HEK293 (cell line): Measurements from ENCODE around the gene ELAVL1.

Source experiments
- CTCF ChIA-PET: fragments of 350-600 bp; formaldehyde crosslinking; extraction: SDS; loops from one replicate; lab custom pipeline; 2021; ENCODE audit warnings: antibody characterized with exemption; lab: Yijun Ruan, JAX
- POLR2A ChIA-PET: fragments of 300-600 bp; formaldehyde crosslinking; extraction: SDS; loops from one replicate; lab custom pipeline; 2020; ENCODE audit warnings: antibody characterized with exemption, inconsistent platforms; lab: Yijun Ruan, JAX
- H3K27ac ChIP-seq: fragments of 200-500 bp; sonication (Bioruptor generic); 2 replicates; pipeline ENCODE4 v1.5.1; 2014; ENCODE audit warnings: low read depth, low read length, control low read depth, inconsistent platforms; ENCODE audit errors: extremely low read depth
- H3K36me3 ChIP-seq, 2 experiments: fragments of 200-500 bp in 1 of 2; sonication (Bioruptor generic) in 1 of 2; 1 replicate in 1 of 2; 2 replicates in 1 of 2; pipeline ENCODE4 v1.5.1; 2014 to 2017; ENCODE audit warnings: inconsistent platforms in 2 of 2, low read length in 2 of 2; ENCODE audit not compliant: control insufficient read depth in 2 of 2, insufficient read depth in 1 of 2
- H3K4me1 ChIP-seq: fragments of 200-500 bp; sonication (Bioruptor generic); 2 replicates; pipeline ENCODE4 v1.5.1; 2014; ENCODE audit warnings: mild to moderate bottlenecking, low read length, inconsistent platforms; ENCODE audit not compliant: control insufficient read depth, insufficient read depth
- H3K4me3 ChIP-seq: 2 replicates; pipeline ENCODE4 v1.5.1; 2011; ENCODE audit warnings: low read depth, mild to moderate bottlenecking, control low read depth, low read length, moderate library complexity
- H3K9me3 ChIP-seq: fragments of 200-500 bp; sonication (Bioruptor generic); 2 replicates; pipeline ENCODE4 v1.5.1; 2014; ENCODE audit warnings: low read depth, low read length, inconsistent platforms; ENCODE audit not compliant: control insufficient read depth, insufficient read depth
- GLIS1 ChIP-seq: fragments of 450-650 bp; formaldehyde crosslinking; IDR thresholded peaks from 2 replicates; pipeline ENCODE4 v1.5.1; 2016; ENCODE audit warnings: missing biosample characterization, missing genetic modification characterization
- PRDM10 ChIP-seq: fragments of 450-650 bp; formaldehyde crosslinking; IDR thresholded peaks from 2 replicates; pipeline ENCODE4 v1.5.1; 2016; ENCODE audit warnings: missing biosample characterization, missing genetic modification characterization
- REPIN1 ChIP-seq: fragments of 450-650 bp; formaldehyde crosslinking; IDR thresholded peaks from 2 replicates; pipeline ENCODE4 v1.5.1; 2017; ENCODE audit warnings: missing biosample characterization, missing genetic modification characterization, low read depth
- ZBTB6 ChIP-seq: fragments of 450-650 bp; formaldehyde crosslinking; IDR thresholded peaks from 2 replicates; pipeline ENCODE4 v1.5.1; 2017; ENCODE audit warnings: missing biosample characterization, missing genetic modification characterization
- ZFP3 ChIP-seq: fragments of 450-650 bp; formaldehyde crosslinking; IDR thresholded peaks from 2 replicates; pipeline ENCODE4 v1.5.1; 2016; ENCODE audit warnings: low read depth, missing biosample characterization, missing genetic modification characterization
- ZIC2 ChIP-seq: fragments of 450-650 bp; formaldehyde crosslinking; IDR thresholded peaks from 2 replicates; pipeline ENCODE4 v1.5.1; 2016; ENCODE audit warnings: missing biosample characterization, missing genetic modification characterization
- ZNF16 ChIP-seq: fragments of 450-650 bp; formaldehyde crosslinking; IDR thresholded peaks from 2 replicates; pipeline ENCODE4 v1.5.1; 2016; ENCODE audit warnings: low read depth, missing biosample characterization, missing genetic modification characterization
- ZNF19 ChIP-seq: fragments of 450-650 bp; formaldehyde crosslinking; IDR thresholded peaks from 2 replicates; pipeline ENCODE4; 2016; ENCODE audit warnings: missing biosample characterization, missing genetic modification characterization, low read depth
- ZNF26 ChIP-seq: fragments of 450-650 bp; formaldehyde crosslinking; IDR thresholded peaks from 2 replicates; pipeline ENCODE4 v1.5.1; 2016; ENCODE audit warnings: missing biosample characterization, missing genetic modification characterization
- ZNF280D ChIP-seq: fragments of 450-650 bp; formaldehyde crosslinking; IDR thresholded peaks from 2 replicates; pipeline ENCODE4 v1.5.1; 2016; ENCODE audit warnings: missing biosample characterization, missing genetic modification characterization
- ZNF555 ChIP-seq: fragments of 450-650 bp; formaldehyde crosslinking; conservative IDR thresholded peaks from 2 replicates; pipeline ENCODE4 v1.5.1; 2017; ENCODE audit warnings: missing biosample characterization, mild to moderate bottlenecking, missing genetic modification characterization, inconsistent platforms
- ZNF571 ChIP-seq: fragments of 450-650 bp; formaldehyde crosslinking; IDR thresholded peaks from 2 replicates; pipeline ENCODE4 v1.5.0; 2017; ENCODE audit warnings: missing biosample characterization, missing genetic modification characterization
- ZNF624 ChIP-seq: fragments of 450-650 bp; formaldehyde crosslinking; IDR thresholded peaks from 2 replicates; pipeline ENCODE4 v1.5.1; 2017; ENCODE audit warnings: missing biosample characterization, missing genetic modification characterization
- ZNF629 ChIP-seq: fragments of 450-650 bp; formaldehyde crosslinking; IDR thresholded peaks from 2 replicates; pipeline ENCODE4 v1.5.1; 2017; ENCODE audit warnings: missing biosample characterization, missing genetic modification characterization
- ZNF707 ChIP-seq: fragments of 450-650 bp; formaldehyde crosslinking; IDR thresholded peaks from 2 replicates; pipeline ENCODE4 v1.5.1; 2016; ENCODE audit warnings: missing biosample characterization, missing genetic modification characterization
- ZNF785 ChIP-seq: fragments of 450-650 bp; formaldehyde crosslinking; IDR thresholded peaks from 2 replicates; pipeline ENCODE4 v1.5.1; 2016; ENCODE audit warnings: missing biosample characterization, missing genetic modification characterization
- ZSCAN5A ChIP-seq: fragments of 450-650 bp; formaldehyde crosslinking; IDR thresholded peaks from 2 replicates; pipeline ENCODE4 v1.5.1; 2016; ENCODE audit warnings: missing biosample characterization, missing genetic modification characterization

ELAVL1 gene

GRCh38 chr19:8030960-8031359, 25.5 kb upstream of the ELAVL1 start (continued):
- no peak for TF ChIP-seq ZSCAN5A (tag by site-specific recombination)
- no peak for TF ChIP-seq ZNF26 (tag by site-specific recombination)
- no peak for TF ChIP-seq ZNF629 (tag by site-specific recombination)
- TF ChIP-seq ZNF555: no peak
- no peak for TF ChIP-seq ZNF785
- TF ChIP-seq ZNF19 (tag by site-specific recombination): no peak
- no peak for TF ChIP-seq GLIS1 (tag by site-specific recombination)
- no peak for TF ChIP-seq ZNF624
- TF ChIP-seq ZNF16 (tag by site-specific recombination): no peak

GRCh38 chr19:8028951-8029491, 23.6 kb upstream of the ELAVL1 start:
- CTCF ChIA-PET: interaction anchor here (0.7 to 1.1 kb wide), 3 partner anchors 15 to 58 kb away, joined by 3 read pairs; no protein-coding TSS in a partner anchor
- Histone ChIP-seq H3K27ac (no peak overlapping the region), H3K9me3 (no peaks in the 10 kb centered on the region), H3K4me3 (no peak overlapping the region), H3K36me3 (no peaks in the 10 kb centered on the region), H3K4me1 (no peaks in the 10 kb centered on the region)
- TF ChIP-seq ZIC2 (peak; percentile 79), ZBTB6 (tag by site-specific recombination) (no peak), ZNF571 (no peak), PRDM10 (tag by site-specific recombination) (peak; percentile 41), ZNF280D (no peak), ZNF707 (tag by site-specific recombination) (no peak), ZFP3 (tag by site-specific recombination) (no peak), REPIN1 (tag by site-specific recombination) (no peak), GLIS1 (tag by site-specific recombination) (0 out of 2 replicates have a peak, but pooled peaks have one; percentile 10)
- POLR2A ChIA-PET: no interaction called here
